Esophagus squamous epithelium (tissue), 5 donors: Measurements from ENCODE around the gene UBE3B. TPM values are rescaled to one million over a fixed set of nuclear protein-coding genes. Genes with fewer than 3 reads are reported as not detected.

Experiments used
- DNase-seq: peaks from one replicate; lab custom pipeline; 2025; lab: John Stamatoyannopoulos, UW
- H3K27ac ChIP-seq, 4 donors: fragments of 200-600 bp; sonication (generic); one replicate each; pipeline ENCODE4 v1.5.1; 2016 to 2019; ENCODE audit warnings: mild to moderate bottlenecking in 1 of 4
- H3K27me3 ChIP-seq, 4 donors: fragments of 200-600 bp; sonication (generic); 1 replicate in 3 of 4; 2 replicates in 1 of 4; pipeline versions ENCODE4 v1.5.1 to v1.6.0; 2017 to 2021; ENCODE audit warnings: antibody characterized with exemption in 1 of 4
- H3K36me3 ChIP-seq, 3 donors: fragments of 200-600 bp; sonication (generic); one replicate each; pipeline ENCODE4 v1.5.1; 2016 to 2019
- H3K4me1 ChIP-seq, 3 donors: fragments of 200-600 bp; sonication (generic); one replicate each; pipeline ENCODE4 v1.5.1; 2017 to 2019
- H3K4me3 ChIP-seq, 4 donors: fragments of 200-600 bp; sonication (generic); 1 replicate in 3 of 4; 2 replicates in 1 of 4; pipeline ENCODE4 v1.5.1; 2016 to 2019; ENCODE audit warnings: mild to moderate bottlenecking in 2 of 4, moderate library complexity in 1 of 4
- H3K9me3 ChIP-seq, 3 donors: fragments of 200-600 bp; sonication (generic); one replicate each; pipeline ENCODE4 v1.5.1; 2016 to 2019
- CTCF ChIP-seq, 6 experiments: fragments of 450-650 bp in 4 of 6; fragments of 200-600 bp in 2 of 6; sonication (generic) in 2 of 6; IDR thresholded peaks; one replicate each; pipeline ENCODE4 v1.5.1; 2016 to 2019; ENCODE audit warnings: antibody characterized with exemption in 6 of 6, mild to moderate bottlenecking in 4 of 6, moderate library complexity in 4 of 6
- POLR2A ChIP-seq, 4 donors: fragments of 450-650 bp; IDR thresholded peaks; one replicate each; pipeline ENCODE4 v1.6.1; 2017; ENCODE audit warnings: antibody characterized with exemption in 4 of 4, mild to moderate bottlenecking in 4 of 4, moderate library complexity in 3 of 4
- WGBS, 2 donors: methylation state at CpG; one replicate each; pipeline ENCODE4 v1.1.5; 2018; 5-methylcytosine and 5-hydroxymethylcytosine counted together
- intact Hi-C: fragments of 100-400 bp; cut with DNase I; formaldehyde crosslinking; loops from one replicate; pipeline ENCODE4 v1.15.0; 2022
- total RNA-seq, 4 donors: library from RNA; depleted of rRNA; stranded (reverse); fragments of >200 nt; gene quantifications; one replicate each; pipeline ENCODE4 v1.1.0, GENCODE V29; 2016
- donor health status: DM: yes; HTN: yes; CAD: no.

UBE3B gene
- total RNA-seq, 4 donors from 2014 or later = 31.7 to 48.7 (median 37.6) TPM

GRCh38 chr12:109445191-109445609, 32.2 kb upstream of the UBE3B start:
- Histone ChIP-seq H3K27ac (no peak overlapping the region), H3K4me3 (no peak overlapping the region), H3K27me3 (no peaks in the 10 kb centered on the region), H3K9me3 (no peaks in the 10 kb centered on the region), H3K4me1 (peaks cover 0 to 28% (median 0%) of the 10 kb centered on the region in 3 donors), H3K36me3 (peaks cover 4 to 52% (median 12%) of the 10 kb centered on the region in 3 donors)
- 78 to 82% methylated on average over 2 of the region's 2 CpGs for WGBS, 2 donors
- DNase-seq = no peak
- TF ChIP-seq POLR2A (IDR thresholded peaks at IDR 0.05) (no peak), CTCF (IDR thresholded peaks at IDR 0.05) (no peak)
- intact Hi-C loops = no loop called here

GRCh38 chr12:109446869-109447268, 30.6 kb upstream of the UBE3B start:
- 79 to 85% methylated on average over 8 of the region's 8 CpGs for WGBS, 2 donors
- Histone ChIP-seq H3K4me3 (no peak overlapping the region), H3K36me3 (peaks cover 9 to 69% (median 18%) of the 10 kb centered on the region in 3 donors), H3K4me1 (peaks cover 0 to 32% (median 12%) of the 10 kb centered on the region in 3 donors), H3K9me3 (no peaks in the 10 kb centered on the region), H3K27ac (no peak overlapping the region), H3K27me3 (no peaks in the 10 kb centered on the region)
- TF ChIP-seq POLR2A (IDR thresholded peaks at IDR 0.05) (no peak), CTCF (IDR thresholded peaks at IDR 0.05) (no peak)
- intact Hi-C loops = no loop called here
- no peak for DNase-seq

GRCh38 chr12:109447482-109447881, 30.0 kb upstream of the UBE3B start:
- Histone ChIP-seq H3K9me3 (no peaks in the 10 kb centered on the region), H3K27ac (no peak overlapping the region), H3K27me3 (no peaks in the 10 kb centered on the region), H3K4me3 (no peak overlapping the region), H3K36me3 (peaks cover 10 to 75% (median 18%) of the 10 kb centered on the region in 3 donors), H3K4me1 (peaks cover 0 to 38% (median 16%) of the 10 kb centered on the region in 3 donors)
- 72 to 81% methylated on average over 4 to 6 of the region's 9 CpGs for WGBS, 2 donors
- no peak for DNase-seq
- intact Hi-C loops = no loop called here
- TF ChIP-seq CTCF (IDR thresholded peaks at IDR 0.05) = no peak
- no peak for TF ChIP-seq POLR2A (IDR thresholded peaks at IDR 0.05)

GRCh38 chr12:109448272-109448671, 29.2 kb upstream of the UBE3B start:
- Histone ChIP-seq H3K36me3 (peaks cover 18 to 83% (median 18%) of the 10 kb centered on the region in 3 donors), H3K9me3 (no peaks in the 10 kb centered on the region), H3K4me1 (peaks cover 0 to 41% (median 19%) of the 10 kb centered on the region in 3 donors), H3K27me3 (no peaks in the 10 kb centered on the region), H3K27ac (peak overlapping the region in 3 of 4 donors; percentile 1 to 15 (median 10)), H3K4me3 (no peak overlapping the region)
- no peak for TF ChIP-seq POLR2A (IDR thresholded peaks at IDR 0.05)
- TF ChIP-seq CTCF (IDR thresholded peaks at IDR 0.05) = no peak
- DNase-seq = no peak
- intact Hi-C loops = no loop called here
- WGBS, 2 donors = 83 to 89% methylated on average over 5 of the region's 5 CpGs

GRCh38 chr12:109448707-109449390, 28.6 kb upstream of the UBE3B start:
- Histone ChIP-seq H3K36me3 (peaks cover 24 to 88% (median 24%) of the 10 kb centered on the region in 3 donors), H3K27ac (peak overlapping the region in 3 of 4 donors; percentile 1 to 15 (median 10)), H3K9me3 (no peaks in the 10 kb centered on the region), H3K4me3 (no peak overlapping the region), H3K4me1 (peaks cover 0 to 38% (median 19%) of the 10 kb centered on the region in 3 donors), H3K27me3 (no peaks in the 10 kb centered on the region)
- WGBS, 2 donors = 91 to 95% methylated on average over 8 of the region's 8 CpGs
- intact Hi-C loops = no loop called here
- TF ChIP-seq POLR2A (IDR thresholded peaks at IDR 0.05) = no peak
- TF ChIP-seq CTCF (IDR thresholded peaks at IDR 0.05) = no peak
- no peak for DNase-seq
